Daoy (cell line): Measurements from ENCODE around the gene F8. TPM values are rescaled to one million over a fixed set of nuclear protein-coding genes. Genes with fewer than 3 reads are reported as not detected.
"Not testable (repeated sequence)": the region's sequence is repeated elsewhere in the genome, so short reads cannot be mapped to it uniquely, and the experiment has no call there.

Experiments
- DNase-seq: peaks from one replicate; pipeline ENCODE4 v3.0.0-alpha.2; 2015; ENCODE audit warnings: low read depth
- total RNA-seq: library from RNA; depleted of rRNA; stranded (reverse); fragments of >200 nt; shearing (Covaris generic); gene quantifications from 2 replicates; pipeline ENCODE4 v1.2.3, GENCODE V29; 2014

Gene F8
- total RNA-seq, 1 experiment from 2014 or later = 2.2 TPM

DNA sequence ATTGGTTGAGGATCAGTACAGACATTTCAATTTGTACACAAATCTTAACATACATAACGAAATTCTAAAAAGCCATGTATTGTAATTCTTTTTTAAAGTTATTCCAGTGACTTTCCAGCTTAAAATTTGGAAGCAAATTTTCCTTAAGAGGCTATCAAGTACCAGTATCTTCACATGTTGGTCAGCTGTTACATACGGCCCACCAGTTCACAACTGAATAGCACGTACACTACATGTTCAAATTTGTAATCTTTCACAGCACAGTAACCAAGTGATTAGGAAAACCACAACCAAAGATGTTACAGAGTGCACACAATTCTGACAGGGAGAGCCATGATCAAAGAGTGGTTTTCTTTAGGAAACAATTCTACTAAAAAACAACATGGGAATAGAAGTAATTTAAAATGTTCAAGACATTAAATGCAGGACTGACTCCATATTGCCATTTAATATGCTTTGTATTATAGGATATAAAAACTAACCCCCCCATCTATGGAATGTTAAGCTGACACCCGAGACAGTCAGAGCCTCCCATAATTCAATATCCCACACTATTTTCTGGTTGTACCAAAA, 206.1 kb downstream of the F8 start:
- DNase-seq = not testable (repeated sequence)

DNA sequence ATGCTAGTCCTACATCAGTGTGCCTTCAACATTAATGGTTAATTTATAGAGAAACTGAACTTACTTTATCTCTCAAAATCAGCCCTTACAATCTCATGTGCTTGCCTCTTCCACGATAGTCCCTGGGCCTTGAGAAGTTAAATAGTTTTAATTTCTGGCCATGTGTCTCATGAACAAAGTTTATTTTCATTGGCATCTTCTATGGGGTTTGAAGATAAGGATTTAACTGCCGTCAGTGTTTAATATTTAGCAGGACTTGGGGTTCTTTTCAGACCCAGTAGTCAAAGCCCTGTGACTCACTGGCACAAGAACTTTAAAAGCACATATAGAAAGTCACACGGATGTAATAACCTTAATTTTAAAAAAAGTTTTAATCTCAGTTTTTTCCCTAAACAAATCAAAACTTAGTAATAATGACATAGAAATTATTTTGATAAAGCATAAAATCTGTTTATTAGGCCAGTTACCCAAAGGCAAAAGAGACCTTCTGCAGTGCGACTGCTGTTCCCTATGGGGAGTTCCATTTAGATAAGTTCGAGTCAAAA, 207.2 kb downstream of the F8 start:
- no peak for DNase-seq

DNA sequence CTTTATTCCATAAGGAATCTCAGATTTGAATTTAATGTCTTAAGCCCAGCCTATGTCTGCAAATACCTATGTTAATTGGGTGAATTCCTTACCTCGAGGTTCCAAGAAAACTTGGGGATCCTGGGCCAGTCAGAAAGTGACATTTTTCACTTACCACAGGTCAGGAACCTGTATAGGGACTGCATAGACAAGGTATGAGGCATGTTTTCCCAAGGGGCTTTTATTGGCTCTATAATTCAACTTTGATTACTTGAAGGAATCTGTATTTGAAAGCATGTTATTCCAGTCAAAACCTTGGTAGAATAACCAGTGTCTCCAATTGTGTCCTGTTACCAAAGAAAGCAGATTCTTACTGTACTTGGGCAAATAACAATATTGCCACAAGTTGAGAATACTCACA, 208.7 kb downstream of the F8 start:
- no peak for DNase-seq

- DNase-seq = no peak
Observed at GRCh38 chrX:154812341-154813101, 210.0 kb downstream of the F8 start.

GRCh38 chrX:154809939-154810665, 212.4 kb downstream of the F8 start:
- no peak for DNase-seq

GRCh38 chrX:154806837-154807501, 215.6 kb downstream of the F8 start:
- DNase-seq = no peak

DNA sequence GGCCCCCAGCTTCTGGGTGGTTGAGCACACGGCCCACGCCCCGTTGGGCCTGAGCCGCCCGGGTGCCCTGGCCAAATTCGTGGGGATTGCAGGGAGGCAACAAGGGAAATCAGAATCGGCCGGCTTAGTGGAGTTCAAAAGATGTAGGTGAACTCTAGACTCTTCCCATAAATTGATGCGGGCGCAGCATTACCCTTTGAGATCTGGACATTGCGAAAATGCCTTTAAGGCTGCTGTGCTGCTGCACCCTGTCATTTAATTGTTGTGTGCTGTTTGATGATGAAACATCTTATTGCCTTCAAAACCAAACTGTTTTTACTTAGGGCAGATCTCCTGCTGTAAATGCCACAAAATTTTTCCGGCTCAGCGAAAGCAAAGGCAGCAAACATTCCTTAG, 216.8 kb downstream of the F8 start:
- DNase-seq = no peak

GRCh38 chrX:154804957-154805695, 217.4 kb downstream of the F8 start, which contains the start of gene MPP1:
TSS of gene MPP1 (minus strand) at chrX:154805485. CDS start at chrX:154805373, 112 bp downstream.
- peak; percentile 78 for DNase-seq

GRCh38 chrX:154804261-154804956, 218.1 kb downstream of the F8 start:
- DNase-seq = no peak

DNA sequence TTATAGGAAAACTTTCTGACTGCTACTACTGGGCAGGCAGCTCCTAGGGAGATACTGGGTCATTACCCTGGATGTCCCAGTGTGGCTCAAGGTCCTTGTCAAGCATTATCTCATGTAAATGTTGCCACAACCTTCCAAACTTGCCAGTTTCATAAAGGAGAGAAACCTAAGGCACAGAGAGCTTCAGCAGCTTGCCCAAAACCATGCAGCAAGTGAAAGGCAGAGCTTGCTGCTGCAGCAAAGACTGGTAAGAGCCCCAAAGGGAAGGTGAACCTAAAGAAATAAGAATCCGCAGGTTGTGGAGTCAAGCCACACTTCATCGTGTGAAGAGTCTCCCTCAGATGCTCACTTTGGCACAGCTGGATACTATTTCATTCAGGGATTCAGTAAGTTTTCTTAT, 219.6 kb downstream of the F8 start:
- DNase-seq = no peak

DNA sequence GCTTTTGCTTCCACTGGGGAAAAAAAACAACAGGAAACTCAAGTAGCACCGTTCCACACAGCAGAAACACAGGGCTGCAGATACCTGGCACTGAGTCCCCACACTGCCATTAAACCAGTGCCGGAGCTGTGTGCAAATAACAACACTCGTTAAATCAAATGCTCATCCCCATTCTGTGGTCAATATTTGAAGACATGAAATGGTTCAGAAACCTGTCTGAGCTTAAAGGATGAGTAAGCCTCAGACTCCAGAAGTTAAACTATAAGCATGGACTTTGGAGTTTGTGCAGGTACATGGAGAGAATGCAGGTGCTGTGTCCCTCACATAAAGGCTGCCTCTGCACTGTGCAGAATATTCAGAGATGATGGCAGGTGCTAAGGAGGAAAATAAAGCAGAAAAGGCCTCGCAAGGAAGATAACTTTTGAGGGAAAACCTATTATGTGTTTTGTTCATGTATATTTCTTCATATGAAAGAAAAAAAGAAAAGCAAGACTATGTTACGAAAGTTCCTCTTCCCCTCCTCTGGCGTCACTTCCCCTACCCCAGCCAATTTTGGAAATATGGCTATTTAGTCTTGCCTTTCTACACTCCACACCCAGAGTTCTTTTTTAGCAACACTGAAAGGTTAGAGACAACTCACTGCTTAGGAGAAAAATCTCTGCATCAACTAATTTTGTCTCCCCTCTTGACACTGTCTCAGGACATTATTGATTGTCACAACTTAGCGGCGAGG, 221.9 kb downstream of the F8 start:
- DNase-seq = no peak

- DNase-seq = peak; percentile 51
Observed at GRCh38 chrX:154799556-154800348, 222.8 kb downstream of the F8 start.

- DNase-seq = peak; percentile 26
Observed at GRCh38 chrX:154797006-154797405, 225.5 kb downstream of the F8 start.

DNA sequence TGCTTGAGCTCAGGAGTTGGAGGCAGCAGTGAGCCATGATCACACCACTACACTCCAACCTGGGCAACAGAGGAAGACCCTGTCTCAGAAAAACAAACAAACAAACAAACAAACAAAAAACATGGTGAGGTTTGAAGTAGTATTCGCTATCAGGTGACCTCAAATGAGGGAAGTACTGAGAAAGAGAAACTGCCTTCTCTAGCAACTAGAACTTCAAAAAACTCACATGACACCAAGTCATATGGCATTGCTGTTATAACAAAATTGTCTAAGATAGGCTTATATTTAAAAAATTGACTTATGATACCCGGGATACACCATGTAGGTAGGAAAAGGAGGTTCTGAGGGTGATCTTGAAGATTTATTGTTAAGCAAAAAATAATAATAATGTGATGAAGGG, 227.5 kb downstream of the F8 start:
- no peak for DNase-seq

DNA sequence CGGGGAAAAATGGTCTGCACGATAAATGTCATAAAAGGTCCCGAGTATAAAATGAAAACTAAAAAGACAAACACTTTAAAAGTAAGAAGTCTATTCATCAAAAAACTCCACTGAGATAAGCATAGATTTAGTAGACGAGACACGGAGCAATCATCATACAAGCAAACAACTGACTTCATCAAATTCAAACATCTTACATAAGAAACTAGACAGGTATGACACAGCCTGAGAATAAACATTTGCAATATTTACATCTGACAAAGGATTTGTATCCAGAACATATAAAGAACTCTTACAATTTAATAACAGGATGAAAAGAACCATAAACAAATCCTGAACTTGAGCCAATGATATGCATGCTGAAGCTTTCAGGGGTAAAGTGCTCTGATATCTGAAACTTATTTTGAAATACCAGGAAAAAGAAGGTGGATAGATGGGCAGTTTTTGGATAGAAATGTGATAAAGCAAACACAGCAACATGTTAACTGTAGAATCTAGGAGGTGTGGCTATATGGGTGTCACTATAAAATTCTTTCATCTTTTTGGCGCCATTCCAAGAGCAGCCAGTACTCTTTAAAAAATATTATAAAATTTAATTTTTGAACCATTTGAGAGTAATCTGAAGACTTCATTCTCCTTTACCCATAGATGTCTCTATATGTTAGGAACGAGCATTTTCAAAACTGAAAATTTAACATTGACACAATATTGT, 229.3 kb downstream of the F8 start:
- no peak for DNase-seq

GRCh38 chrX:154791939-154792338, 230.6 kb downstream of the F8 start:
- no peak for DNase-seq

DNA sequence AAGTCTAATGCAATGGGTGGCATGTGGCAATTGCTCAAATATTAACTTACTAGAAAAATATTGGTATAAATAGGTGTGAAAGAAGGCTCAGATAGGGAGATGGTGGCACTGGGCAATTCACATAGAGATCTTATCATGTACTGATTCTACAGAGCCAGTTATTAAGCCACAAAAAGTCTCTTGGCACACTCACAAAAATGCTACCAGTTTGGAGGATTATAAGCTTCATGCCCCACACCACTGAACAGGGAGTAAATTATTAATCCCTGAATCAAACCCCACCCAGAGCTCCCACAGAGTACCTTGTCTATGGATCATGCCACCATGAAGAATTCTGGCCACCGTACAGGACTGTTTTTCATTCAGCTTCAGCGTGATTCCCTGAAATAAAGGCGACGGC, 231.1 kb downstream of the F8 start:
- DNase-seq = no peak
